GM12872 (cell line): ENCODE data around the gene OR9A2.

Experiments
- CTCF ChIP-seq: IDR thresholded peaks from 3 replicates; pipeline ENCODE4 v1.5.1; 2011; ENCODE audit warnings: low read depth, mild to moderate bottlenecking, low read length, moderate library complexity; ENCODE audit not compliant: insufficient read depth

The OR9A2 gene

GRCh38 chr7:143000648-143001047, 26.3 kb downstream of the OR9A2 start:
- no peak for TF ChIP-seq CTCF

- no peak for TF ChIP-seq CTCF
Measured at GRCh38 chr7:142999793-143000192, 27.1 kb downstream of the OR9A2 start.

GRCh38 chr7:142998966-142999365, 28.0 kb downstream of the OR9A2 start:
- no peak for TF ChIP-seq CTCF

- TF ChIP-seq CTCF, result no peak
Measured at GRCh38 chr7:142997456-142997989, 29.4 kb downstream of the OR9A2 start.

- TF ChIP-seq CTCF, result no peak
Measured at GRCh38 chr7:142992427-142992826, 34.5 kb downstream of the OR9A2 start.

- TF ChIP-seq CTCF, result no peak
Measured at GRCh38 chr7:142984297-142984696, 42.6 kb downstream of the OR9A2 start.

GRCh38 chr7:142983825-142984224, 43.1 kb downstream of the OR9A2 start:
- no peak for TF ChIP-seq CTCF
